ENCODE data around the gene CSAG3. TPM values are rescaled to one million over a fixed set of nuclear protein-coding genes. Genes with fewer than 3 reads are reported as not detected.
"Not testable (repeated sequence)": the region's sequence is repeated elsewhere in the genome, so short reads cannot be mapped to it uniquely, and the experiment has no call there.

Gene CSAG3
- not detected for total RNA-seq (2021; fragmentation: NEBNext Ultra II Directional; extraction: Animal tissue kit (Norgen Biotek cat#: 25700))
- long read RNA-seq: 0 reads

GRCh38 chrX:152758918-152759317 is at the start of gene CSAG3:
Gene CSAG3 (plus strand): TSS chrX:152759218.
- not testable (repeated sequence) for H3K36me3 Mint-ChIP-seq (ENCODE audit: low read depth); H3K4me3 Mint-ChIP-seq; H3K27me3 Mint-ChIP-seq (ENCODE audit: insufficient read depth); H3K27ac Mint-ChIP-seq; H3K4me1 Mint-ChIP-seq (ENCODE audit: low read depth); DNase-seq; H3K9me3 Mint-ChIP-seq

- H3K9me3 Mint-ChIP-seq; H3K36me3 Mint-ChIP-seq (ENCODE audit: low read depth); H3K4me1 Mint-ChIP-seq (ENCODE audit: low read depth); H3K4me3 Mint-ChIP-seq; H3K27ac Mint-ChIP-seq; DNase-seq; H3K27me3 Mint-ChIP-seq (ENCODE audit: insufficient read depth): not testable (repeated sequence)
Measured at GRCh38 chrX:152713195-152713594, 45.8 kb upstream of the CSAG3 start.

DNA sequence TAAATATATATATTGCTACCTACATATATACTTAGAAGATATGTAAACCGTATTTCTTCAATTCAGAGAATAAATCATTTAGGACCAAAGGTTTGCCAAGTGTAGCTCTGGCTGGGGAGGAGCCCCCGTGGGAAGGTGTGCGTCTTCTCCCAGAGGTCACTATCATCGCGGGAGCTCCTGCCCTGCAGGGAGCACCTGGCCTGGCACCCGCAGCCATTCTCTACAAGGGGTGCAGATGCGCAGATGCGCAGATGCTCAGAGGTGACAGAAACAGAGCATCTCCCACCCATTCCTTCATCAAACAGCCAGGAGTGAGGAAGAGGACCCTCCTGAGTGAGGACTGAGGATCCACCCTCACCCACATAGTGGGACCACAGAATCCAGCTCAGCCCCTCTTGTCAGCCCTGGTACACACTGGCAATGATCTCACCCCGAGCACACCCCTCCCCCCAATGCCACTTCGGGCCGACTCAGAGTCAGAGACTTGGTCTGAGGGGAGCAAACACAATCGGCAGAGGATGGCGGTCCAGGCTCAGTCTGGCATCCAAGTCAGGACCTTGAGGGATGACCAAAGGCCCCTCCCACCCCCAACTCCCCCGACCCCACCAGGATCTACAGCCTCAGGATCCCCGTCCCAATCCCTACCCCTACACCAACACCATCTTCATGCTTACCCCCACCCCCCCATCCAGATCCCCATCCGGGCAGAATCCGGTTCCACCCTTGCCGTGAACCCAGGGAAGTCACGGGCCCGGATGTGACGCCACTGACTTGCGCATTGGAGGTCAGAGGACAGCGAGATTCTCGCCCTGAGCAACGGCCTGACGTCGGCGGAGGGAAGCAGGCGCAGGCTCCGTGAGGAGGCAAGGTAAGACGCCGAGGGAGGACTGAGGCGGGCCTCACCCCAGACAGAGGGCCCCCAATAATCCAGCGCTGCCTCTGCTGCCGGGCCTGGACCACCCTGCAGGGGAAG is 44.9 kb upstream of the CSAG3 start, which contains the start of gene MAGEA2B:
TSS of gene MAGEA2B (plus strand) at position 814 of the 973 bp plus-strand sequence. CDS start 2,479 bp downstream, outside the sequence.
- H3K27ac Mint-ChIP-seq; H3K4me3 Mint-ChIP-seq; H3K4me1 Mint-ChIP-seq (ENCODE audit: low read depth); DNase-seq; H3K9me3 Mint-ChIP-seq; H3K36me3 Mint-ChIP-seq (ENCODE audit: low read depth); H3K27me3 Mint-ChIP-seq (ENCODE audit: insufficient read depth): not testable (repeated sequence)

DNA sequence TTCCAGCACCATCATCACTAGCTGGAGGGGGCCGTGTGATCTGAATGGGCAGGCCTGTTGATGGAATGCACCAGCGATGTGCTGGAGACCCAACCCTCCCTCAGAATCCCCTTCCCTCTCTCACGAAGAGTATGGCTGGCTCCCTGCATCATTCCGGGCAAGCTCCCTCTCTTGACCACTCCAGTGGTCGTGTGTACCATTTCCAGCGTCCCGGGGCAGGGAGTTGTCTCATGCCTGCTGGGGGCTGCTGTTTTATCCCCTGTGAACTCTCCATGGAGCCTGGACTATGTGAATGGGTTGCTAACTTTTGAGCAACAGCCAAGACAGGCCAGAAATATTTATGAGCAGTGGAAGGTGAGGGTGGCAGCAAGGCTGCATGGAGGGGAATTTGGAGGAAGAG is 33.6 kb upstream of the CSAG3 start:
- Mint-ChIP-seq H3K27ac (no peak overlapping the region), H3K27me3 (ENCODE audit: insufficient read depth) (no peaks in the 10 kb centered on the region), H3K4me1 (ENCODE audit: low read depth) (no peaks in the 10 kb centered on the region), H3K4me3 (no peak overlapping the region), H3K9me3 (no peaks in the 10 kb centered on the region), H3K36me3 (ENCODE audit: low read depth) (no peaks in the 10 kb centered on the region)
- DNase-seq: no peak
- TF ChIP-seq, protein P1, sequence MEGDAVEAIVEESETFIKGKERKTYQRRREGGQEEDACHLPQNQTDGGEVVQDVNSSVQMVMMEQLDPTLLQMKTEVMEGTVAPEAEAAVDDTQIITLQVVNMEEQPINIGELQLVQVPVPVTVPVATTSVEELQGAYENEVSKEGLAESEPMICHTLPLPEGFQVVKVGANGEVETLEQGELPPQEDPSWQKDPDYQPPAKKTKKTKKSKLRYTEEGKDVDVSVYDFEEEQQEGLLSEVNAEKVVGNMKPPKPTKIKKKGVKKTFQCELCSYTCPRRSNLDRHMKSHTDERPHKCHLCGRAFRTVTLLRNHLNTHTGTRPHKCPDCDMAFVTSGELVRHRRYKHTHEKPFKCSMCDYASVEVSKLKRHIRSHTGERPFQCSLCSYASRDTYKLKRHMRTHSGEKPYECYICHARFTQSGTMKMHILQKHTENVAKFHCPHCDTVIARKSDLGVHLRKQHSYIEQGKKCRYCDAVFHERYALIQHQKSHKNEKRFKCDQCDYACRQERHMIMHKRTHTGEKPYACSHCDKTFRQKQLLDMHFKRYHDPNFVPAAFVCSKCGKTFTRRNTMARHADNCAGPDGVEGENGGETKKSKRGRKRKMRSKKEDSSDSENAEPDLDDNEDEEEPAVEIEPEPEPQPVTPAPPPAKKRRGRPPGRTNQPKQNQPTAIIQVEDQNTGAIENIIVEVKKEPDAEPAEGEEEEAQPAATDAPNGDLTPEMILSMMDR (IDR thresholded peaks at IDR 0.05): no peak

GRCh38 chrX:152733261-152733975 is 25.6 kb upstream of the CSAG3 start, which contains the start of the genes CSAG1 and MAGEA12:
Gene CSAG1 (minus strand): TSS chrX:152733721. CDS start chrX:152732460, 1,261 bp downstream.
Gene MAGEA12 (plus strand): TSS chrX:152733757. CDS start chrX:152736162, 2,405 bp downstream.
- DNase-seq: no peak
- no peaks in the 10 kb centered on the region for H3K4me1 Mint-ChIP-seq (ENCODE audit: low read depth)
- no peak within 1 kb of the TSS for H3K27ac Mint-ChIP-seq
- H3K36me3 Mint-ChIP-seq (ENCODE audit: low read depth): no peaks in the 10 kb centered on the region
- TF ChIP-seq, protein P1 (IDR thresholded peaks at IDR 0.05): no peak
- no peaks in the 10 kb centered on the region; the same call in 1 of the 2 replicates for H3K27me3 Mint-ChIP-seq (ENCODE audit: insufficient read depth)
- no peak within 1 kb of the TSS for H3K4me3 Mint-ChIP-seq
- H3K9me3 Mint-ChIP-seq: no peaks in the 10 kb centered on the region

GRCh38 chrX:152734143-152734858 is 24.7 kb upstream of the CSAG3 start:
- H3K27me3 Mint-ChIP-seq (ENCODE audit: insufficient read depth); DNase-seq; H3K9me3 Mint-ChIP-seq; H3K4me3 Mint-ChIP-seq; H3K4me1 Mint-ChIP-seq (ENCODE audit: low read depth); H3K36me3 Mint-ChIP-seq (ENCODE audit: low read depth); H3K27ac Mint-ChIP-seq: not testable (repeated sequence)

DNA sequence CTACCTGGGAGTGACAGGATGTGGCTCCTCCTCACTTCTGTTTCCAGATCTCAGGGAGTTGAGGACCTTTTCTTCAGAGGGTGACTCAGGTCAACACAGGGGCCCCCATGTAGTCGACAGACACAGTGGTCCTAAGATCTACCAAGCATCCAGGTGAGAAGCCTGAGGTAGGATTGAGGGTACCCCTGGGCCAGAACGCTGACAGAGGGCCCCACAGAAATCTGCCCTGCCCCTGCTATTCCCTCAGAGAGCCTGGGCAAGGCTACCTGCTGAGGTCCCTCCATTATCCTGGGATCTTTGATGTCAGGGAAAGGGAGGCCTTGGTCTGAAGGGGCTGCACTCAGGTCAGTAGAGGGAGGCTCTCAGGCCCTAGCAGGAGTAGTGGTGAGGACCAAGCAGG is 23.9 kb upstream of the CSAG3 start:
- H3K27me3 Mint-ChIP-seq (ENCODE audit: insufficient read depth): no peaks in the 10 kb centered on the region; the same call in 1 of the 2 replicates
- no peaks in the 10 kb centered on the region for H3K36me3 Mint-ChIP-seq (ENCODE audit: low read depth)
- H3K4me3 Mint-ChIP-seq: no peak overlapping the region
- DNase-seq: no peak
- TF ChIP-seq, protein P1 (IDR thresholded peaks at IDR 0.05): no peak
- no peaks in the 10 kb centered on the region for H3K4me1 Mint-ChIP-seq (ENCODE audit: low read depth)
- no peak overlapping the region for H3K27ac Mint-ChIP-seq
- H3K9me3 Mint-ChIP-seq: no peaks in the 10 kb centered on the region
